ENCODE results near the gene DES.

DES gene

GRCh38 chr2:219455581-219455980 lies 37.4 kb downstream of the DES start:
- DNase-seq: no peak
- TF ChIP-seq CTCF (IDR thresholded peaks at IDR 0.05): no peak
- peak overlapping the region; percentile 96 to 97 for H3K27ac ChIP-seq
- peaks cover 5 to 94% (median 82%) of the 10 kb centered on the region in 4 donors for H3K4me1 ChIP-seq
- no peaks in the 10 kb centered on the region for H3K27me3 ChIP-seq
- H3K36me3 ChIP-seq: peaks cover 22 to 40% (median 27%) of the 10 kb centered on the region in 3 donors
- intact Hi-C loops (cut with DNase I; ENCODE audit: low total_unique reads): no loop called here
- no peak overlapping the region for H3K4me3 ChIP-seq
- no peaks in the 10 kb centered on the region for H3K9me3 ChIP-seq

- no peak for DNase-seq
- intact Hi-C loops (cut with DNase I; ENCODE audit: low total_unique reads): no loop called here
- Histone ChIP-seq H3K27ac (peak overlapping the region; percentile 96 to 97), H3K27me3 (no peaks in the 10 kb centered on the region), H3K9me3 (no peaks in the 10 kb centered on the region), H3K4me3 (no peak overlapping the region), H3K36me3 (peaks cover 30 to 47% (median 42%) of the 10 kb centered on the region in 3 donors), H3K4me1 (peaks cover 5 to 95% (median 79%) of the 10 kb centered on the region in 4 donors)
- TF ChIP-seq CTCF (IDR thresholded peaks at IDR 0.05): no peak
These were observed 39.7 kb downstream of the DES start for GRCh38 chr2:219457784-219458369.

- intact Hi-C loops (cut with DNase I; ENCODE audit: low total_unique reads): no loop called here
- no peak for TF ChIP-seq CTCF (IDR thresholded peaks at IDR 0.05)
- Histone ChIP-seq H3K27ac (peak overlapping the region; percentile 96 to 97), H3K27me3 (no peaks in the 10 kb centered on the region), H3K9me3 (no peaks in the 10 kb centered on the region), H3K36me3 (peaks cover 35 to 56% (median 49%) of the 10 kb centered on the region in 3 donors), H3K4me3 (no peak overlapping the region), H3K4me1 (peaks cover 5 to 97% (median 76%) of the 10 kb centered on the region in 4 donors)
- no peak for DNase-seq
These were observed 40.8 kb downstream of the DES start for GRCh38 chr2:219458996-219459395.

GRCh38 chr2:219459460-219460311 lies 41.5 kb downstream of the DES start:
- intact Hi-C loops (cut with DNase I; ENCODE audit: low total_unique reads): no loop called here
- H3K4me3 ChIP-seq: peak overlapping the region; percentile 1 to 33
- H3K4me1 ChIP-seq: peaks cover 5 to 97% (median 76%) of the 10 kb centered on the region in 4 donors
- DNase-seq: peak; percentile 67 to 86
- no peaks in the 10 kb centered on the region for H3K9me3 ChIP-seq
- TF ChIP-seq CTCF (IDR thresholded peaks at IDR 0.05): peak; percentile 87 to 88
- H3K27me3 ChIP-seq: no peaks in the 10 kb centered on the region
- peak overlapping the region; percentile 96 to 97 for H3K27ac ChIP-seq
- H3K36me3 ChIP-seq: peaks cover 42 to 56% (median 51%) of the 10 kb centered on the region in 3 donors

- DNase-seq: peak; percentile 87 to 99
- Histone ChIP-seq H3K27me3 (no peaks in the 10 kb centered on the region), H3K4me3 (peak overlapping the region; percentile 23 to 33), H3K4me1 (peaks cover 5 to 97% (median 77%) of the 10 kb centered on the region in 4 donors), H3K27ac (peak overlapping the region; percentile 96 to 97), H3K36me3 (peaks cover 50 to 57% (median 53%) of the 10 kb centered on the region in 3 donors), H3K9me3 (no peaks in the 10 kb centered on the region)
- TF ChIP-seq CTCF (IDR thresholded peaks at IDR 0.05): no peak
- intact Hi-C loops (cut with DNase I; ENCODE audit: low total_unique reads): no loop called here
These were observed 42.3 kb downstream of the DES start for GRCh38 chr2:219460424-219460926.
